ENCODE data around the gene IGSF11.

IGSF11 gene

DNA sequence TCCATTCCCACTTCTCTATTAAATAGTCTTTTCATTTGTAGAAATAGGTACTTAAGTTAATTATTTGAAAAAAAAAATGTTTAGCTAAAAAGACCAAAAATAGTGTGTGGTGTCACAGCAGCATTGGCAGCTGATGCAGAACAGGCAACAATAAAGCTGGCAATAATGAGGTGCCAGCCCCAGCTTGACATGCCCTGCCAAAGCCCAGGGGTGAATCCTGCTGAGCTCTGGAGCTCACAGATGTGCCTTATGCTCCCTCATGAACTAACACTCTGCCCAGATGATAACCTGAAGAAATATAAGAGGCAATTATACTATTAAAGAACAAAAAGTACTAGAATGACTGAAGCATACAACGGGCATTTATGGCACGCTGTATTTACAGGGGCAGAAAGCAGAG, 63.8 kb downstream of the IGSF11 start:
- Histone ChIP-seq H3K27ac (no peak overlapping the region), H3K4me3 (no peak overlapping the region), H3K9ac (ENCODE audit: insufficient read length) (no peak overlapping the region), H3K9me3 (ENCODE audit: low read depth, low read length) (no peaks in the 10 kb centered on the region), H3K36me3 (ENCODE audit: insufficient read depth, low read length) (no peaks in the 10 kb centered on the region)
- no peak for DNase-seq (ENCODE audit: low read depth, low spot score)
- no peak for TF ChIP-seq FOXP2 (optimal IDR thresholded peaks at IDR 0.05; ENCODE audit: control extremely low read depth, extremely low read length, insufficient read depth)
- no peak for TF ChIP-seq EZH2 (IDR thresholded peaks at IDR 0.05)
- no peak for TF ChIP-seq POLR2AphosphoS5 (IDR thresholded peaks at IDR 0.05; ENCODE audit: borderline replicate concordance, low read depth, low read length)

DNA sequence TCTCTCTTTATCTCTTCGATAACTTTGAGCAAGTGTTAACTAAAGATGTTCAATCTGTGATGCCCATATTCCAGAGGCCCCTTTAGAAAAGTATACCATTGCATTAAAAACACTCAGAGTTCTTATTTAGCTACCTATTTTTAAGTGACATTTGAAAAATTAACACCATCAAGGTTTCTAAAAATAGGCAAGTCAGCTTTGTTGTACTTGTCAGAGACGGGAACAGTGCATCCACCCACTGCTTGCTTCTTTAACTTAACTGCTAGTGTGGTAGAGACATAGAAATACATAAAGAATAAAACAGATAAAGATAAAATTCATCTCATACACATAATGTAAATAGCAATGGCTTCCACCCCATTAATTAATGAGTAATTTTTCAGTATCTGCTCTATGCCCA, 66.0 kb downstream of the IGSF11 start:
- no peak overlapping the region for H3K4me3 ChIP-seq
- TF ChIP-seq FOXP2 (optimal IDR thresholded peaks at IDR 0.05; ENCODE audit: control extremely low read depth, extremely low read length, insufficient read depth) (no peak), EZH2 (IDR thresholded peaks at IDR 0.05) (no peak), POLR2AphosphoS5 (IDR thresholded peaks at IDR 0.05; ENCODE audit: borderline replicate concordance, low read depth, low read length) (no peak)
- no peak for DNase-seq (ENCODE audit: low read depth, low spot score)

GRCh38 chr3:118968111-118968510, 66.5 kb downstream of the IGSF11 start:
- TF ChIP-seq EZH2 (IDR thresholded peaks at IDR 0.05) = no peak
- TF ChIP-seq POLR2AphosphoS5 (IDR thresholded peaks at IDR 0.05; ENCODE audit: borderline replicate concordance, low read depth, low read length) = no peak
- no peak for TF ChIP-seq FOXP2 (optimal IDR thresholded peaks at IDR 0.05; ENCODE audit: control extremely low read depth, extremely low read length, insufficient read depth)
- Histone ChIP-seq H3K36me3 (ENCODE audit: insufficient read depth, low read length) (no peaks in the 10 kb centered on the region), H3K9ac (ENCODE audit: insufficient read length) (no peak overlapping the region), H3K4me3 (no peak overlapping the region), H3K27ac (no peak overlapping the region), H3K9me3 (ENCODE audit: low read depth, low read length) (no peaks in the 10 kb centered on the region)
- DNase-seq (ENCODE audit: low read depth, low spot score) = no peak

More for the DNA sequence above, 66.0 kb downstream of the IGSF11 start:
- H3K36me3 ChIP-seq (ENCODE audit: insufficient read depth, low read length) = no peaks in the 10 kb centered on the region
- no peak overlapping the region for H3K27ac ChIP-seq
- H3K9ac ChIP-seq (ENCODE audit: insufficient read length) = no peak overlapping the region
- H3K9me3 ChIP-seq (ENCODE audit: low read depth, low read length) = no peaks in the 10 kb centered on the region

GRCh38 chr3:118966700-118967099, 67.9 kb downstream of the IGSF11 start:
- Histone ChIP-seq H3K9ac (ENCODE audit: insufficient read length) (no peak overlapping the region), H3K27ac (no peak overlapping the region), H3K36me3 (ENCODE audit: insufficient read depth, low read length) (no peaks in the 10 kb centered on the region), H3K9me3 (ENCODE audit: low read depth, low read length) (no peaks in the 10 kb centered on the region), H3K4me3 (no peak overlapping the region)
- DNase-seq (ENCODE audit: low read depth, low spot score) = no peak
- TF ChIP-seq FOXP2 (optimal IDR thresholded peaks at IDR 0.05; ENCODE audit: control extremely low read depth, extremely low read length, insufficient read depth) = no peak
- no peak for TF ChIP-seq POLR2AphosphoS5 (IDR thresholded peaks at IDR 0.05; ENCODE audit: borderline replicate concordance, low read depth, low read length)
- TF ChIP-seq EZH2 (IDR thresholded peaks at IDR 0.05) = no peak

DNA sequence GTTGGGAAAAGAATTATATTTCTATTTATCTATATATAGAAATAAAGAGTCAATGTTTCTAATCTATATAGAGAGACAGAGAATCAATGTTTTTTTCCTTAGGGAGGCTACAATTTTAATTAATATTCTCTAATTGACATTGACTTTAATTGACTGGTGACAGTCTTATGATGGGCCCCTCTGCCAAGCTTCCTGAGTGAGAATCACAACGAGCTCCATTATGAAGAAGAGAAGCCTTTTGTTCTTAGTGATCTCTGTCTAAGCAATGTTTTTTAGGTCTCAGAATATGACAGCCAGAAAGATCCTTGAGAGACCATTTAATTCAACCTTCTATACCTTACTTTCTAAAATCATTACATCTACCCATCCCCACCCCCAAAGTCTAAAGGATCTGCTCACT, 70.9 kb downstream of the IGSF11 start:
- TF ChIP-seq POLR2AphosphoS5 (IDR thresholded peaks at IDR 0.05; ENCODE audit: borderline replicate concordance, low read depth, low read length) (no peak), FOXP2 (optimal IDR thresholded peaks at IDR 0.05; ENCODE audit: control extremely low read depth, extremely low read length, insufficient read depth) (no peak), EZH2 (IDR thresholded peaks at IDR 0.05) (no peak)
- H3K9ac ChIP-seq (ENCODE audit: insufficient read length) = no peak overlapping the region
- DNase-seq (ENCODE audit: low read depth, low spot score) = no peak
- no peak overlapping the region for H3K4me3 ChIP-seq
- H3K36me3 ChIP-seq (ENCODE audit: insufficient read depth, low read length) = no peaks in the 10 kb centered on the region
- H3K27ac ChIP-seq = no peak overlapping the region
- no peaks in the 10 kb centered on the region for H3K9me3 ChIP-seq (ENCODE audit: low read depth, low read length)

GRCh38 chr3:118960876-118961450, 73.7 kb downstream of the IGSF11 start:
- H3K9ac ChIP-seq (ENCODE audit: insufficient read length) = no peak overlapping the region
- H3K36me3 ChIP-seq (ENCODE audit: insufficient read depth, low read length) = no peaks in the 10 kb centered on the region
- no peak overlapping the region for H3K27ac ChIP-seq
- TF ChIP-seq EZH2 (IDR thresholded peaks at IDR 0.05) = no peak
- TF ChIP-seq FOXP2 (optimal IDR thresholded peaks at IDR 0.05; ENCODE audit: control extremely low read depth, extremely low read length, insufficient read depth) = no peak
- no peak for TF ChIP-seq POLR2AphosphoS5 (IDR thresholded peaks at IDR 0.05; ENCODE audit: borderline replicate concordance, low read depth, low read length)
- no peaks in the 10 kb centered on the region for H3K9me3 ChIP-seq (ENCODE audit: low read depth, low read length)
- no peak for DNase-seq (ENCODE audit: low read depth, low spot score)
- H3K4me3 ChIP-seq = no peak overlapping the region

- no peak for DNase-seq (ENCODE audit: low read depth, low spot score)
- Histone ChIP-seq H3K27ac (no peak overlapping the region), H3K4me3 (no peak overlapping the region), H3K9ac (ENCODE audit: insufficient read length) (no peak overlapping the region), H3K9me3 (ENCODE audit: low read depth, low read length) (no peaks in the 10 kb centered on the region), H3K36me3 (ENCODE audit: insufficient read depth, low read length) (no peaks in the 10 kb centered on the region)
- no peak for TF ChIP-seq EZH2 (IDR thresholded peaks at IDR 0.05)
- no peak for TF ChIP-seq POLR2AphosphoS5 (IDR thresholded peaks at IDR 0.05; ENCODE audit: borderline replicate concordance, low read depth, low read length)
- no peak for TF ChIP-seq FOXP2 (optimal IDR thresholded peaks at IDR 0.05; ENCODE audit: control extremely low read depth, extremely low read length, insufficient read depth)
These were observed 78.6 kb downstream of the IGSF11 start for GRCh38 chr3:118955914-118956556.

DNA sequence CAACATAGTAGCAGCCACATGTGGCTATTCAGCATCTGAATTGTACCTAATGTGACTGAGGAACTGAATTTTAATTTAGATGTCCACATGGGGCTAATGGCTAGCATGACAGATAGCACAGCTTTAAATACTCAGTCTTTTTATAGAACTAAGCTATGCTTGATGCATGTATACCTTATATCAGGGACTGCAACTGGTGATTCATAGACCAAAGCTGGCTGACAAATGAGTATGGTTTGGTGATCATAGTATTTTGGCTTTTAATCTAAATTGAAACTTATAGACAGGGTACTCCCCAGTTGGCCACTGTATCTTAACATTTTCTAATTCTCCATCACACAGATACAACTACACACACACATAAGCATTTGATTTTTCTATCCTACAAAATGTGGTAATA, 83.6 kb downstream of the IGSF11 start:
- Histone ChIP-seq H3K9ac (ENCODE audit: insufficient read length) (no peak overlapping the region), H3K9me3 (ENCODE audit: low read depth, low read length) (no peaks in the 10 kb centered on the region), H3K27ac (no peak overlapping the region), H3K36me3 (ENCODE audit: insufficient read depth, low read length) (no peaks in the 10 kb centered on the region), H3K4me3 (no peak overlapping the region)
- DNase-seq (ENCODE audit: low read depth, low spot score) = no peak
- TF ChIP-seq POLR2AphosphoS5 (IDR thresholded peaks at IDR 0.05; ENCODE audit: borderline replicate concordance, low read depth, low read length) (no peak), FOXP2 (optimal IDR thresholded peaks at IDR 0.05; ENCODE audit: control extremely low read depth, extremely low read length, insufficient read depth) (no peak), EZH2 (IDR thresholded peaks at IDR 0.05) (no peak)

All from SK-N-MC (cell line).